HG02885 (cell line): Measurements from ENCODE around the gene KY.
"Not testable (repeated sequence)": the region's sequence is repeated elsewhere in the genome, so short reads cannot be mapped to it uniquely, and the experiment has no call there.

Experiments used
- ATAC-seq: cut with Tn5 transposase; IDR thresholded peaks from one replicate; pipeline ENCODE4 v1.9.1; 2021; ENCODE audit warnings: mild to moderate bottlenecking; ENCODE audit not compliant: unreplicated experiment, poor library complexity

The KY gene

GRCh38 chr3:134569899-134570298, 80.9 kb downstream of the KY start:
- ATAC-seq: not testable (repeated sequence)

- no peak for ATAC-seq
These were observed 82.0 kb downstream of the KY start for GRCh38 chr3:134568790-134569189.

GRCh38 chr3:134567605-134568004, 83.2 kb downstream of the KY start:
- ATAC-seq: no peak

DNA sequence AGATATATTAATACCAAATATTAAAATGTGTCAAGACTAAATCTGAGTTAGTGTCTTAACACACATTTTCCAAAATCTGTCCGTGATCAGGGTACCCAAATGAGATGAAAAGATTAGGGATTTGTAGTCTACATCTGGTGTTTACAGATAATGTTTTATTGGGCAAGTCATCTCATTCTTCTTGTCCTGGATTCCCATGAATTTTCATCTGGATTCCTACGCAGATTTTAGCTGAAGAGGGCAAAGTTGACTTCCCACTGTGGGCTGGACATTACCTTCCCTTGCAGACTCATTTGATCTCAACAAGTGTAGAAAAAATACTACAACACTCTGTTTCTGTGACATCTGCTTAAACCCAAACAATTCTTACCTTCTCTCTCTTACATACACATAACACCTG, 85.8 kb downstream of the KY start:
- no peak for ATAC-seq

- ATAC-seq: no peak
These were observed 87.2 kb downstream of the KY start for GRCh38 chr3:134563601-134564000.

DNA sequence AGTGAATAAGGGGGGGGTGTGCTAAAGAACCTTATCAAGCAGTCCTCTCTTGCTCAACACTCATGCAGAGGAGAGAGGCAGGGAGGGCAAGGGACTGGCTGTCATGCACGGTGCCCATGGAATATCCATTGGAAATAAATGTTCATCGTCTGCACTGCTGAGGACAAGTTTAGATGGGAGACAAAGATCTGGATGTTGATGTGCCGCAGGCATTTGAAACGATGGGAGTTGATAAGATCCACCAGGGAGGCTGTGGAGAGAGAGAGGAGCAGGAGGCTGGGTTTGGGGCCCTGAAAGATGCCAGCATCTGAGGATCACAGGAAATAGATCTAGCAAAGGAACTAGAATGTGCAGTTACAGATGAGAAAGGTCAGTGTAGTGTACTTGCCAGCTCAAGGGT, 88.8 kb downstream of the KY start:
- ATAC-seq: no peak

- ATAC-seq: no peak
These were observed 91.2 kb downstream of the KY start for GRCh38 chr3:134559591-134559990.
